ENCODE data around the gene APOL5. TPM values are rescaled to one million over a fixed set of nuclear protein-coding genes. Genes with fewer than 3 reads are reported as not detected.

The APOL5 gene
- total and polyA plus RNA-seq, 7 donors: not detected

GRCh38 chr22:35725521-35725920 is 7.8 kb downstream of the APOL5 start:
- TF ChIP-seq POLR2A (IDR thresholded peaks at IDR 0.05): no peak
- no peak for TF ChIP-seq EP300 (IDR thresholded peaks at IDR 0.05)
- no peak for TF ChIP-seq POLR2AphosphoS5 (IDR thresholded peaks at IDR 0.05)
- no peak for TF ChIP-seq CTCF (IDR thresholded peaks at IDR 0.05)
- Histone ChIP-seq H3K4me3 (no peak overlapping the region), H3K4me1 (no peaks in the 10 kb centered on the region), H3K27ac (no peak overlapping the region), H3K36me3 (no peaks in the 10 kb centered on the region), H3K9me3 (no peaks in the 10 kb centered on the region), H3K27me3 (no peaks in the 10 kb centered on the region)
- intact Hi-C loops (cut with DNase I): no loop called here
- WGBS, 2 donors: 88 to 92% methylated on average over 11 of the region's 11 CpGs
- DNase-seq: no peak

- H3K36me3 ChIP-seq: no peaks in the 10 kb centered on the region
- DNase-seq: no peak
- H3K27ac ChIP-seq: no peak overlapping the region
- no peak overlapping the region for H3K4me3 ChIP-seq
- no peaks in the 10 kb centered on the region for H3K27me3 ChIP-seq
- no peaks in the 10 kb centered on the region for H3K9me3 ChIP-seq
- H3K4me1 ChIP-seq: no peaks in the 10 kb centered on the region
- WGBS, 2 donors: 93 to 94% methylated on average over 6 of the region's 6 CpGs
- intact Hi-C loops (cut with DNase I): no loop called here
- no peak for TF ChIP-seq CTCF (IDR thresholded peaks at IDR 0.05)
- TF ChIP-seq EP300 (IDR thresholded peaks at IDR 0.05): no peak
- TF ChIP-seq POLR2A (IDR thresholded peaks at IDR 0.05): no peak
- no peak for TF ChIP-seq POLR2AphosphoS5 (IDR thresholded peaks at IDR 0.05)
Measured at GRCh38 chr22:35726398-35726797, 8.7 kb downstream of the APOL5 start.

- H3K36me3 ChIP-seq: no peaks in the 10 kb centered on the region
- no peaks in the 10 kb centered on the region for H3K4me1 ChIP-seq
- 88 to 90% methylated on average over 15 of the region's 15 CpGs for WGBS, 2 donors
- DNase-seq: no peak
- H3K9me3 ChIP-seq: no peaks in the 10 kb centered on the region
- H3K27ac ChIP-seq: no peak overlapping the region
- intact Hi-C loops (cut with DNase I): no loop called here
- H3K27me3 ChIP-seq: no peaks in the 10 kb centered on the region
- no peak overlapping the region for H3K4me3 ChIP-seq
- TF ChIP-seq CTCF (IDR thresholded peaks at IDR 0.05) (no peak), EP300 (IDR thresholded peaks at IDR 0.05) (no peak), POLR2AphosphoS5 (IDR thresholded peaks at IDR 0.05) (no peak), POLR2A (IDR thresholded peaks at IDR 0.05) (no peak)
Measured at GRCh38 chr22:35726933-35727332, 9.3 kb downstream of the APOL5 start.

- intact Hi-C loops (cut with DNase I): no loop called here
Measured at GRCh38 chr22:35727436-35727835, 9.8 kb downstream of the APOL5 start.

More at GRCh38 chr22:35727436-35727835, 9.8 kb downstream of the APOL5 start:
- H3K9me3 ChIP-seq: no peaks in the 10 kb centered on the region
- no peak for DNase-seq
- no peak for TF ChIP-seq POLR2A (IDR thresholded peaks at IDR 0.05)
- TF ChIP-seq EP300 (IDR thresholded peaks at IDR 0.05): no peak
- TF ChIP-seq POLR2AphosphoS5 (IDR thresholded peaks at IDR 0.05): no peak
- TF ChIP-seq CTCF (IDR thresholded peaks at IDR 0.05): no peak
- H3K4me1 ChIP-seq: no peaks in the 10 kb centered on the region
- WGBS, 2 donors: 79 to 89% methylated on average over 11 of the region's 11 CpGs
- no peaks in the 10 kb centered on the region for H3K36me3 ChIP-seq
- no peak overlapping the region for H3K4me3 ChIP-seq
- no peaks in the 10 kb centered on the region for H3K27me3 ChIP-seq
- H3K27ac ChIP-seq: no peak overlapping the region
